HCT116 (cell line): ENCODE results near the gene RINT1. TPM values are rescaled to one million over a fixed set of nuclear protein-coding genes. Genes with fewer than 3 reads are reported as not detected.
A peak's percentile ranks its signal among the peaks of the same experiment; 100 is the strongest.

Source experiments
- ATAC-seq: fragments of 200-7000 bp; cut with Tn5 transposase; 2 replicates; pipeline ENCODE4 v1.9.1; 2020; ENCODE audit warnings: mild to moderate bottlenecking, moderate library complexity
- Bru-seq: library from RNA; stranded (reverse); fragments of 400-500 nt; gene quantifications from one replicate; lab custom pipeline; 2021; lab: Mats Ljungman, UMichigan
- BruChase-seq, 2 experiments: library from RNA; stranded (reverse); fragments of 400-500 nt; gene quantifications; one replicate each; lab custom pipeline; 2021; lab: Mats Ljungman, UMichigan
- BruUV-seq: library from RNA; stranded (reverse); fragments of 400-500 nt; replicated peaks from 2 replicates; lab custom pipeline; 2021; lab: Mats Ljungman, UMichigan
- CTCF ChIA-PET: fragments of 300-600 bp; sonication (Branson Sonifier 250); formaldehyde crosslinking; loops from one replicate; lab custom pipeline; 2021; ENCODE audit warnings: antibody characterized with exemption; lab: Charles Lee
- POLR2A ChIA-PET: fragments of 300-600, 350-600 bp; sonication (Branson Sonifier 250); formaldehyde crosslinking; loops from one replicate; lab custom pipeline; 2021; ENCODE audit warnings: antibody characterized with exemption; lab: Charles Lee
- RAD21 ChIA-PET, 2 experiments: fragments of 300-600 bp; sonication (Branson Sonifier 250); formaldehyde crosslinking; loops; one replicate each; lab custom pipeline; 2023; ENCODE audit warnings: low total read pairs in 2 of 2; ENCODE audit not compliant: uncharacterized antibody in 2 of 2, unreplicated experiment in 2 of 2, low non-redundant PET in 1 of 2; lab: Charles Lee
- DNase-seq: peaks from one replicate; pipeline ENCODE4 v3.0.0-alpha.2; 2010; ENCODE audit warnings: low read depth, low spot score
- H2AFZ ChIP-seq: fragments of 200-600 bp; shearing (Covaris generic), sonication (generic); 2 replicates; pipeline ENCODE4 v1.6.1; 2017; ENCODE audit warnings: low read depth, mixed run types, mixed read lengths, antibody characterized with exemption, low read length; ENCODE audit not compliant: poor library complexity, severe bottlenecking
- H3K27ac ChIP-seq: 2 replicates; pipeline ENCODE4 v1.5.1; 2012; ENCODE audit warnings: low read depth, low read length
- H3K27me3 ChIP-seq: fragments of 200-600 bp; sonication (generic); 2 replicates; pipeline ENCODE4 v1.6.1; 2016; ENCODE audit warnings: mixed run types, low read length, mixed read lengths; ENCODE audit not compliant: insufficient read depth
- H3K36me3 ChIP-seq, 2 experiments: fragments of 200-500 bp in 1 of 2; fragments of 200-600 bp in 1 of 2; sonication (Bioruptor generic) in 1 of 2; sonication (generic) in 1 of 2; 2 replicates each; pipeline versions ENCODE4 v1.5.1 to v1.6.1; 2014 to 2016; ENCODE audit warnings: low read length in 2 of 2, inconsistent platforms in 1 of 2, mixed read lengths in 1 of 2, mixed run types in 1 of 2; ENCODE audit not compliant: insufficient read depth in 2 of 2, control insufficient read depth in 1 of 2
- H3K4me1 ChIP-seq, 2 experiments: fragments of 200-600 bp in 1 of 2; sonication (generic) in 1 of 2; 2 replicates each; pipeline versions ENCODE4 v1.5.1 to v1.6.1; 2012 to 2017; ENCODE audit warnings: low read length in 2 of 2, inconsistent platforms in 1 of 2, mild to moderate bottlenecking in 1 of 2, mixed read lengths in 1 of 2, mixed run types in 1 of 2, moderate library complexity in 1 of 2; ENCODE audit not compliant: insufficient read depth in 2 of 2, control insufficient read depth in 1 of 2
- H3K4me2 ChIP-seq: fragments of 200-600 bp; sonication (generic); 2 replicates; pipeline ENCODE4 v1.6.1; 2017; ENCODE audit warnings: mixed run types, low read length, mixed read lengths
- H3K4me3 ChIP-seq, 2 experiments: fragments of 200-600 bp in 1 of 2; sonication (generic) in 1 of 2; replicated peaks in 1 of 2; 2 replicates each; pipeline ENCODE4 v1.5.1; 2011 to 2016; ENCODE audit warnings: low read length in 2 of 2, control low read depth in 1 of 2, low read depth in 1 of 2, mild to moderate bottlenecking in 1 of 2, mixed read lengths in 1 of 2, mixed run types in 1 of 2
- H3K79me2 ChIP-seq: fragments of 200-600 bp; sonication (generic); 2 replicates; pipeline ENCODE4 v1.6.1; 2017; ENCODE audit warnings: mild to moderate bottlenecking, mixed run types, low read length, moderate library complexity, mixed read lengths; ENCODE audit not compliant: insufficient read depth
- H3K9ac ChIP-seq: fragments of 200-600 bp; sonication (generic); 2 replicates; pipeline ENCODE4 v1.6.1; 2016; ENCODE audit warnings: low read length, mixed read lengths
- H3K9me2 ChIP-seq: fragments of 200-600 bp; sonication (generic), shearing (Covaris generic); 2 replicates; pipeline ENCODE4 v1.6.1; 2017; ENCODE audit warnings: mixed run types, mild to moderate bottlenecking, moderate library complexity; ENCODE audit not compliant: insufficient read depth
- H3K9me3 ChIP-seq, 2 experiments: fragments of 200-500 bp in 1 of 2; fragments of 200-600 bp in 1 of 2; sonication (Bioruptor generic) in 1 of 2; sonication (generic) in 1 of 2; 2 replicates each; pipeline ENCODE4 v1.6.1; 2014 to 2017; ENCODE audit warnings: low read length in 2 of 2, mixed read lengths in 2 of 2, inconsistent platforms in 1 of 2, low read depth in 1 of 2, mild to moderate bottlenecking in 1 of 2, mixed run types in 1 of 2, moderate library complexity in 1 of 2; ENCODE audit not compliant: control insufficient read depth in 1 of 2, insufficient read depth in 1 of 2
- H4K20me1 ChIP-seq: fragments of 200-600 bp; sonication (generic), shearing (Covaris generic); 2 replicates; pipeline ENCODE4 v1.6.1; 2017; ENCODE audit warnings: mixed run types, mild to moderate bottlenecking, moderate library complexity; ENCODE audit not compliant: insufficient read depth
- ATF3 ChIP-seq: IDR thresholded peaks from 2 replicates; pipeline ENCODE4 v1.6.1; 2012
- EGR1 ChIP-seq: IDR thresholded peaks from 2 replicates; pipeline ENCODE4 v1.6.1; 2012; ENCODE audit warnings: low read depth
- ELF1 ChIP-seq: IDR thresholded peaks from 2 replicates; pipeline ENCODE4 v1.6.1; 2012; ENCODE audit warnings: low read depth, borderline replicate concordance
- EZH2 ChIP-seq: fragments of 200-600 bp; sonication (generic); IDR thresholded peaks from 2 replicates; pipeline ENCODE4 v1.6.1; 2017; ENCODE audit warnings: antibody characterized with exemption, mixed run types
- EZH2phosphoT487 ChIP-seq: fragments of 200-600 bp; IDR thresholded peaks from 2 replicates; pipeline ENCODE4 v1.6.1; 2018; ENCODE audit warnings: antibody characterized with exemption, borderline replicate concordance
- JUND ChIP-seq: IDR thresholded peaks from 2 replicates; pipeline ENCODE4 v1.6.1; 2012
- POLR2A ChIP-seq: IDR thresholded peaks from 2 replicates; pipeline ENCODE4 v1.7.0; 2011; ENCODE audit warnings: borderline replicate concordance; ENCODE audit not compliant: insufficient read depth, insufficient read length; ENCODE audit errors: extremely low read depth
- POLR2AphosphoS5 ChIP-seq: IDR thresholded peaks from 2 replicates; pipeline ENCODE4 v1.6.1; 2011; ENCODE audit warnings: mild to moderate bottlenecking, low read depth, low read length, moderate library complexity
- SIN3A ChIP-seq: IDR thresholded peaks from 2 replicates; pipeline ENCODE4 v1.6.1; 2012; ENCODE audit warnings: low read depth
- SP1 ChIP-seq: IDR thresholded peaks from 2 replicates; pipeline ENCODE4 v1.6.1; 2012; ENCODE audit warnings: low read depth
- SRF ChIP-seq: IDR thresholded peaks from 2 replicates; pipeline ENCODE4 v1.6.1; 2012; ENCODE audit warnings: low read depth
- TCF7L2 ChIP-seq: IDR thresholded peaks from 2 replicates; pipeline ENCODE4 v1.7.0; 2011; ENCODE audit warnings: borderline replicate concordance, inconsistent platforms; ENCODE audit not compliant: insufficient read depth, insufficient read length; ENCODE audit errors: extremely low read depth
- YY1 ChIP-seq: IDR thresholded peaks from 2 replicates; pipeline ENCODE4 v1.6.1; 2011; ENCODE audit warnings: low read length, low read depth, moderate library complexity, mild to moderate bottlenecking; ENCODE audit not compliant: insufficient replicate concordance; ENCODE audit errors: extremely low read depth
- ZBTB33 ChIP-seq: IDR thresholded peaks from 2 replicates; pipeline ENCODE4 v1.6.1; 2011; ENCODE audit warnings: mild to moderate bottlenecking, low read length, moderate library complexity; ENCODE audit not compliant: insufficient replicate concordance; ENCODE audit errors: extremely low read depth
- ZFX ChIP-seq: fragments of 450-650 bp; IDR thresholded peaks from 2 replicates; pipeline ENCODE4 v1.6.1; 2017
- intact Hi-C: fragments of 100-400 bp; cut with micrococcal nuclease; formaldehyde crosslinking; loops from 2 replicates; pipeline ENCODE4 v1.10.0; 2022
- long read RNA-seq: library from polyadenylated mRNA; unstranded; transcript quantifications from one replicate; pipeline ENCODE4 v2.0.0, GENCODE V29; 2021; ENCODE audit not compliant: unreplicated experiment
- polyA plus RNA-seq: library from polyadenylated mRNA; unstranded; fragments of >200 nt; gene quantifications from 2 replicates; pipeline ENCODE4 v1.2.1, GENCODE V29; 2012; ENCODE audit warnings: missing spikeins
- total RNA-seq: library from RNA; stranded (reverse); gene quantifications from one replicate; pipeline ENCODE4 v1.2.1, GENCODE V29; 2021; ENCODE audit not compliant: unreplicated experiment
- TF ChIP-seq, protein P1 (sequence below), 3 experiments: fragments of 200-600 bp in 1 of 3; sonication (generic) in 1 of 3; IDR thresholded peaks in 2 of 3; conservative IDR thresholded peaks in 1 of 3; 2 replicates each; pipeline ENCODE4 v1.5.1; 2012 to 2017; ENCODE audit warnings: low read depth in 2 of 3, low read length in 2 of 3, antibody characterized with exemption in 1 of 3, borderline replicate concordance in 1 of 3, control low read depth in 1 of 3, mild to moderate bottlenecking in 1 of 3, mixed read lengths in 1 of 3, mixed run types in 1 of 3, moderate library complexity in 1 of 3; ENCODE audit not compliant: insufficient read depth in 1 of 3
- TF ChIP-seq, protein P2 (sequence below): IDR thresholded peaks from 2 replicates; pipeline ENCODE4 v1.6.1; 2012

The RINT1 gene
- 24.3 TPM for total RNA-seq
- polyA plus RNA-seq: 9.6 and 10.9 TPM in 2 replicates
- Bru-seq, nascent RNA: percentile 75 among the genes with signal in this experiment
- BruChase-seq, experiment 1, labeled RNA remaining after a 6-hour chase: percentile 86 among the genes with signal in this experiment
- percentile 79 among the genes with signal in this experiment for BruChase-seq, experiment 2, labeled RNA remaining after a 2-hour chase
- long read RNA-seq, transcript RINT1-201 (15 exons, 2,976 nt): major isoform, 57 of 74 reads
- long read RNA-seq, partial matches to known transcripts: 4 of 74 reads
- long read RNA-seq, other reads (novel, unspliced or antisense): 13 of 74 reads

DNA sequence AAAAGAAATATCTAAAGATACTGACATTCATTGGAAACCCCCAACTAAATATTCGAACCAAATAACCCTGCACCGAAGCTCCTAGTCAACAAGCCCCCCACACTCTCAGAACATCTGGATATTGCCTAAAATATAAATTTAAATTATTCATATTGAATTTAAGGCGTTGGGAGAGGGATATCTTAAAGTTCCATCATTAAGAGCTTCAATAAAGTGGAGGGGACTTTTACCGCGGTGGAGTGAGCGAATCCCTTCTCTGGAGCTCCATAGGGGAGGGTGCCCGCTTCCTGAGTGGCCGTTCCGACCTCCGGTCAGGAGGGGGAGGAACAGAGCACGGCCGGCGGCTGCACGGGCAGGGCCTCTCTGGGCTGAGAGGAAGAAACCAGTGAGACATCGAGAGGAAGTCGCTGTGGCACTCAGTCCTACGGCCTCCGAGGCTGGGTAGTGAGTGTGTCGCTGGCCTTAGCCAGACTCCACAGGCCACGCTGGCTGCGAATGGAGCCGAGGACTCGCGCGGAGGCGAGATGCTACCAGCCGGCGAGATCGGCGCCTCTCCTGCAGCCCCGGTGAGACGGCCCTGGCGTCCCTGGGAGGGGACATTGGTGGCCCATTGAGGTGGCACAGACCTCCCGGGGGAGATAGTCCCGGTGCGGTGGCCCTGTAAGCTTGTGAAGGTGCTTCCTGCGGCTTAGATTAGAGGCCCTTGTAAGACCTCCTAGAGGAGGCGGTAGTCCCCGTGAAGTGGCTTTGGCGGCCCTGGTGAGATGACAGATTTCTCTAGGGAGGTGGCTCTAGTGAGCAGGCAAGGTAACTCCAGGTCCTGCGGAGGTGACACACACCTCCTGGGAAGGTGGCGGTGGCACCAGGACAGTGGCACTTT, at the start of gene RINT1:
RINT1 (plus strand) TSS at position 410 of the 880 bp plus-strand sequence; CDS start at position 525, 115 bp downstream.
- peaks cover 37% of the 10 kb centered on the region for H3K79me2 ChIP-seq
- no TSS peak for BruUV-seq
- H3K36me3 ChIP-seq: peaks cover 0 to 11% of the 10 kb centered on the region in 2 experiments; a peak in 1 of 4 replicates
- H3K4me3 ChIP-seq: peak within 1 kb of the TSS; percentile 94 to 98
- no peaks in the 10 kb centered on the region for H4K20me1 ChIP-seq
- peak within 1 kb of the TSS; percentile 77 for H3K27ac ChIP-seq
- H3K9ac ChIP-seq: peak within 1 kb of the TSS; percentile 91
- no peaks in the 10 kb centered on the region for H3K27me3 ChIP-seq
- no peaks in the 10 kb centered on the region for H3K9me2 ChIP-seq
- peak within 1 kb of the TSS; percentile 90 for H2AFZ ChIP-seq
- DNase-seq (peak; percentile 82), ATAC-seq (peak; percentile 99)
- H3K9me3 ChIP-seq: no peaks in the 10 kb centered on the region
- ChIA-PET RAD21 (interaction anchor here in 1 of 2 experiments (1.3 kb wide), 1 partner anchor 48 kb away, joined by 3 read pairs; no protein-coding TSS in a partner anchor), CTCF (interaction anchor here (1.1 to 1.4 kb wide), 3 partner anchors 13 to 102 kb away, joined by 3 to 5 read pairs (median 4); no protein-coding TSS in a partner anchor), POLR2A (interaction anchor here (0.5 to 1.2 kb wide), 6 partner anchors 8 to 495 kb away, joined by 3 to 5 read pairs (median 3); no protein-coding TSS in a partner anchor)
- H3K4me2 ChIP-seq: peak within 1 kb of the TSS; percentile 89
- intact Hi-C loops: no loop called here
- peaks cover 7 to 14% of the 10 kb centered on the region in 2 experiments; a peak in 3 of 4 replicates for H3K4me1 ChIP-seq
- TF ChIP-seq ELF1 (no peak; the same call in 1 of the 2 replicates), EZH2phosphoT487 (no peak), EZH2 (no peak), ZBTB33 (peak; percentile 10), ATF3 (no peak), POLR2AphosphoS5 (peak; percentile 99), YY1 (peak; percentile 61), ZFX (peak; percentile 85), SP1 (no peak; the same call in 1 of the 2 replicates), SRF (peak; percentile 30; the same call in 1 of the 2 replicates), TCF7L2 (no peak), EGR1 (no peak), JUND (no peak; the same call in 1 of the 2 replicates), SIN3A (peak; percentile 91), POLR2A (peak; percentile 95)
- TF ChIP-seq, protein P1, sequence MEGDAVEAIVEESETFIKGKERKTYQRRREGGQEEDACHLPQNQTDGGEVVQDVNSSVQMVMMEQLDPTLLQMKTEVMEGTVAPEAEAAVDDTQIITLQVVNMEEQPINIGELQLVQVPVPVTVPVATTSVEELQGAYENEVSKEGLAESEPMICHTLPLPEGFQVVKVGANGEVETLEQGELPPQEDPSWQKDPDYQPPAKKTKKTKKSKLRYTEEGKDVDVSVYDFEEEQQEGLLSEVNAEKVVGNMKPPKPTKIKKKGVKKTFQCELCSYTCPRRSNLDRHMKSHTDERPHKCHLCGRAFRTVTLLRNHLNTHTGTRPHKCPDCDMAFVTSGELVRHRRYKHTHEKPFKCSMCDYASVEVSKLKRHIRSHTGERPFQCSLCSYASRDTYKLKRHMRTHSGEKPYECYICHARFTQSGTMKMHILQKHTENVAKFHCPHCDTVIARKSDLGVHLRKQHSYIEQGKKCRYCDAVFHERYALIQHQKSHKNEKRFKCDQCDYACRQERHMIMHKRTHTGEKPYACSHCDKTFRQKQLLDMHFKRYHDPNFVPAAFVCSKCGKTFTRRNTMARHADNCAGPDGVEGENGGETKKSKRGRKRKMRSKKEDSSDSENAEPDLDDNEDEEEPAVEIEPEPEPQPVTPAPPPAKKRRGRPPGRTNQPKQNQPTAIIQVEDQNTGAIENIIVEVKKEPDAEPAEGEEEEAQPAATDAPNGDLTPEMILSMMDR (IDR thresholded peaks at IDR 0.05 in 2 of 3, conservative IDR thresholded peaks at IDR 0.05 in 1 of 3; ENCODE audit: borderline replicate concordance in 1 of 3, insufficient read depth in 1 of 3, low read depth in 2 of 3, low read length in 2 of 3): peak; percentile 38 to 78 (median 69); a peak in 5 of 6 replicates
- TF ChIP-seq, protein P2, sequence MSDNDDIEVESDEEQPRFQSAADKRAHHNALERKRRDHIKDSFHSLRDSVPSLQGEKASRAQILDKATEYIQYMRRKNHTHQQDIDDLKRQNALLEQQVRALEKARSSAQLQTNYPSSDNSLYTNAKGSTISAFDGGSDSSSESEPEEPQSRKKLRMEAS: peak; percentile 60
